ENCODE data around the gene FBXO5. TPM values are rescaled to one million over a fixed set of nuclear protein-coding genes. Genes with fewer than 3 reads are reported as not detected.
"Not testable (repeated sequence)": the region's sequence is repeated elsewhere in the genome, so short reads cannot be mapped to it uniquely, and the experiment has no call there.

Gene FBXO5
- total RNA-seq, 6 experiments from 2014 or later: 0.97 to 3.0 (median 2.5) TPM

GRCh38 chr6:153001767-153002612 is 19.1 kb upstream of the FBXO5 start:
- DNase-seq: no peak
- H3K9me3 ChIP-seq: no peaks in the 10 kb centered on the region
- peak overlapping the region; percentile 62 to 74 (median 64) for H3K27ac ChIP-seq
- H3K4me1 ChIP-seq: peaks cover 0 to 32% (median 7%) of the 10 kb centered on the region in 4 donors
- H3K4me3 ChIP-seq: peak overlapping the region; percentile 62 to 82 (median 77)
- TF ChIP-seq POLR2A (IDR thresholded peaks at IDR 0.05): no peak
- no peak for TF ChIP-seq CTCF (IDR thresholded peaks at IDR 0.05)
- WGBS (ENCODE audit: insufficient coverage, low coverage, low lambda C conversion rate, missing lambda C conversion rate): 4% methylated on average over 19 of the region's 31 CpGs
- intact Hi-C loops (cut with DNase I): no loop called here
- ATAC-seq: peak in 2 of 4 donors; percentile 1
- no peaks in the 10 kb centered on the region for H3K27me3 ChIP-seq
- peaks cover 0 to 11% (median 6%) of the 10 kb centered on the region in 4 donors for H3K36me3 ChIP-seq

- H3K27me3 ChIP-seq; ATAC-seq; DNase-seq; H3K27ac ChIP-seq; H3K9me3 ChIP-seq; H3K4me3 ChIP-seq; intact Hi-C loops (cut with DNase I): not testable (repeated sequence)
- Histone ChIP-seq H3K36me3 (peaks cover 0 to 11% (median 8%) of the 10 kb centered on the region in 4 donors), H3K4me1 (peaks cover 0 to 32% (median 7%) of the 10 kb centered on the region in 4 donors)
- 97% methylated on average over 9 of the region's 9 CpGs for WGBS (ENCODE audit: insufficient coverage, low coverage, low lambda C conversion rate, missing lambda C conversion rate)
Measured at GRCh38 chr6:153000790-153001189, 17.9 kb upstream of the FBXO5 start.

- TF ChIP-seq CTCF (IDR thresholded peaks at IDR 0.05) (no peak), POLR2A (IDR thresholded peaks at IDR 0.05) (no peak)
- peaks cover 0 to 32% (median 7%) of the 10 kb centered on the region in 4 donors for H3K4me1 ChIP-seq
- ATAC-seq (no peak), DNase-seq (no peak)
- H3K36me3 ChIP-seq: peaks cover 0 to 14% (median 8%) of the 10 kb centered on the region in 4 donors
- no peak overlapping the region for H3K27ac ChIP-seq
- H3K9me3 ChIP-seq: no peaks in the 10 kb centered on the region
- no peak overlapping the region for H3K4me3 ChIP-seq
- H3K27me3 ChIP-seq: no peaks in the 10 kb centered on the region
- intact Hi-C loops (cut with DNase I): no loop called here
Measured at GRCh38 chr6:153000243-153000642, 17.4 kb upstream of the FBXO5 start.

GRCh38 chr6:152999538-152999937 is 16.7 kb upstream of the FBXO5 start:
- H3K27ac ChIP-seq; H3K27me3 ChIP-seq; H3K4me3 ChIP-seq; ATAC-seq; intact Hi-C loops (cut with DNase I); H3K9me3 ChIP-seq; DNase-seq: not testable (repeated sequence)
- Histone ChIP-seq H3K4me1 (peaks cover 0 to 32% (median 7%) of the 10 kb centered on the region in 4 donors), H3K36me3 (peaks cover 0 to 15% (median 8%) of the 10 kb centered on the region in 4 donors)
- 66% methylated on average over 2 of the region's 2 CpGs for WGBS (ENCODE audit: insufficient coverage, low coverage, low lambda C conversion rate, missing lambda C conversion rate)

- no peak for DNase-seq
Measured at GRCh38 chr6:152993847-152994246, 11.0 kb upstream of the FBXO5 start.

More at GRCh38 chr6:152993847-152994246, 11.0 kb upstream of the FBXO5 start:
- H3K27ac ChIP-seq: no peak overlapping the region
- peaks cover 0 to 2% (median 0%) of the 10 kb centered on the region in 4 donors for H3K4me1 ChIP-seq
- no peak for ATAC-seq
- H3K36me3 ChIP-seq: peaks cover 0 to 44% (median 25%) of the 10 kb centered on the region in 4 donors
- H3K27me3 ChIP-seq: no peaks in the 10 kb centered on the region
- TF ChIP-seq POLR2A (IDR thresholded peaks at IDR 0.05) (no peak), CTCF (IDR thresholded peaks at IDR 0.05) (no peak)
- no peaks in the 10 kb centered on the region for H3K9me3 ChIP-seq
- intact Hi-C loops (cut with DNase I): no loop called here
- H3K4me3 ChIP-seq: no peak overlapping the region

All from right lobe of liver (tissue), 6 donors.